ENCODE results near the gene PRDX2.
A peak's percentile ranks its signal among the peaks of the same experiment; 100 is the strongest.

Gene PRDX2

GRCh38 chr19:12773571-12773970, 28.0 kb downstream of the PRDX2 start:
- Histone ChIP-seq H3K4me2 (ENCODE audit: low read depth, low read length, poor library complexity, severe bottlenecking) (no peak overlapping the region), H4K20me1 (ENCODE audit: insufficient read depth, low read length, poor library complexity, severe bottlenecking) (no peaks in the 10 kb centered on the region), H3K4me3 (ENCODE audit: low read length, poor library complexity, severe bottlenecking) (no peak overlapping the region)

GRCh38 chr19:12772323-12772722, 29.3 kb downstream of the PRDX2 start:
- H3F3A ChIP-seq (ENCODE audit: low read depth), result no peaks in the 10 kb centered on the region
- H3K4me3 ChIP-seq (ENCODE audit: low read length, poor library complexity, severe bottlenecking), result no peak overlapping the region
- no peaks in the 10 kb centered on the region for H3K27me3 ChIP-seq (ENCODE audit: insufficient read depth, low read length, poor library complexity, severe bottlenecking)
- peaks cover 5% of the 10 kb centered on the region for H3K4me1 ChIP-seq (ENCODE audit: insufficient read depth, low read length, poor library complexity, severe bottlenecking)
- H3K36me3 ChIP-seq (ENCODE audit: insufficient read depth, low read length), result no peaks in the 10 kb centered on the region
- no peaks in the 10 kb centered on the region for H3K9me2 ChIP-seq (replicated peaks; ENCODE audit: low read depth, low read length)
- H3K79me2 ChIP-seq (ENCODE audit: insufficient read depth, low read length), result no peaks in the 10 kb centered on the region
- no peaks in the 10 kb centered on the region for H4K20me1 ChIP-seq (ENCODE audit: insufficient read depth, low read length, poor library complexity, severe bottlenecking)
- H3K9ac ChIP-seq (ENCODE audit: low read depth, low read length, poor library complexity, severe bottlenecking), result no peak overlapping the region
- no peak overlapping the region for H2AFZ ChIP-seq (ENCODE audit: low read length)
- H3K9me3 ChIP-seq (ENCODE audit: insufficient read depth, low read depth, low read length), result no peaks in the 10 kb centered on the region
- H3K4me2 ChIP-seq (ENCODE audit: low read depth, low read length, poor library complexity, severe bottlenecking), result no peak overlapping the region
- no peak for TF ChIP-seq EZH2phosphoT487 (IDR thresholded peaks at IDR 0.05; ENCODE audit: borderline replicate concordance)
- TF ChIP-seq, protein P1, sequence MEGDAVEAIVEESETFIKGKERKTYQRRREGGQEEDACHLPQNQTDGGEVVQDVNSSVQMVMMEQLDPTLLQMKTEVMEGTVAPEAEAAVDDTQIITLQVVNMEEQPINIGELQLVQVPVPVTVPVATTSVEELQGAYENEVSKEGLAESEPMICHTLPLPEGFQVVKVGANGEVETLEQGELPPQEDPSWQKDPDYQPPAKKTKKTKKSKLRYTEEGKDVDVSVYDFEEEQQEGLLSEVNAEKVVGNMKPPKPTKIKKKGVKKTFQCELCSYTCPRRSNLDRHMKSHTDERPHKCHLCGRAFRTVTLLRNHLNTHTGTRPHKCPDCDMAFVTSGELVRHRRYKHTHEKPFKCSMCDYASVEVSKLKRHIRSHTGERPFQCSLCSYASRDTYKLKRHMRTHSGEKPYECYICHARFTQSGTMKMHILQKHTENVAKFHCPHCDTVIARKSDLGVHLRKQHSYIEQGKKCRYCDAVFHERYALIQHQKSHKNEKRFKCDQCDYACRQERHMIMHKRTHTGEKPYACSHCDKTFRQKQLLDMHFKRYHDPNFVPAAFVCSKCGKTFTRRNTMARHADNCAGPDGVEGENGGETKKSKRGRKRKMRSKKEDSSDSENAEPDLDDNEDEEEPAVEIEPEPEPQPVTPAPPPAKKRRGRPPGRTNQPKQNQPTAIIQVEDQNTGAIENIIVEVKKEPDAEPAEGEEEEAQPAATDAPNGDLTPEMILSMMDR (conservative IDR thresholded peaks at IDR 0.05; ENCODE audit: low read length), result no peak

More at GRCh38 chr19:12773571-12773970, 28.0 kb downstream of the PRDX2 start:
- Histone ChIP-seq H3K4me1 (ENCODE audit: insufficient read depth, low read length, poor library complexity, severe bottlenecking) (peaks cover 16% of the 10 kb centered on the region), H3F3A (ENCODE audit: low read depth) (no peaks in the 10 kb centered on the region), H2AFZ (ENCODE audit: low read length) (no peak overlapping the region), H3K79me2 (ENCODE audit: insufficient read depth, low read length) (no peaks in the 10 kb centered on the region), H3K9ac (ENCODE audit: low read depth, low read length, poor library complexity, severe bottlenecking) (no peak overlapping the region), H3K9me2 (replicated peaks; ENCODE audit: low read depth, low read length) (no peaks in the 10 kb centered on the region), H3K36me3 (ENCODE audit: insufficient read depth, low read length) (no peaks in the 10 kb centered on the region), H3K9me3 (ENCODE audit: insufficient read depth, low read depth, low read length) (no peaks in the 10 kb centered on the region), H3K27me3 (ENCODE audit: insufficient read depth, low read length, poor library complexity, severe bottlenecking) (no peaks in the 10 kb centered on the region)
- TF ChIP-seq, protein P1 (conservative IDR thresholded peaks at IDR 0.05; ENCODE audit: low read length), result peak; percentile 56
- no peak for TF ChIP-seq EZH2phosphoT487 (IDR thresholded peaks at IDR 0.05; ENCODE audit: borderline replicate concordance)

DNA sequence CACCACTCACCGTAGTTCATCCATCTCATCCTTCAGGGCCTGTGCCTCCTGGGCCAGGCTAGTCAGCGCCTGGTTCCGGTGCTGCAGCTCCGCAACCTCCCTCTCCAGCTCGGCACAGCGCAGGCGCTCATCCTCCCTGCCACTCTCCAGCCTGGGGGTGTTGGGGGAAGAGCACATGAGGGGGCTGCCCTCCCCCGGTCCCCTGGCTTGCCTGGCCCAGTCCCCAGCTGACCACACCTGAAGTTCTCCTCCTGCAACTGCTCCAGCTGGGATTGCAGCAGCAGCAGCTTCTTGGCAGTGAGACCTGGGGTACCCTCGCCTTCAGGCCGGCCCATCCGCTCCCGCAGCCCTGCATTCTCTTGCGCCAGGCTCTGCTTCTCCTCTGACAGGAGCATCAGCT, 30.7 kb downstream of the PRDX2 start:
- H3K79me2 ChIP-seq (ENCODE audit: insufficient read depth, low read length), result no peaks in the 10 kb centered on the region
- H4K20me1 ChIP-seq (ENCODE audit: insufficient read depth, low read length, poor library complexity, severe bottlenecking), result no peaks in the 10 kb centered on the region
- no peaks in the 10 kb centered on the region for H3K9me3 ChIP-seq (ENCODE audit: insufficient read depth, low read depth, low read length)
- no peaks in the 10 kb centered on the region for H3K27me3 ChIP-seq (ENCODE audit: insufficient read depth, low read length, poor library complexity, severe bottlenecking)
- H3K4me1 ChIP-seq (ENCODE audit: insufficient read depth, low read length, poor library complexity, severe bottlenecking), result peaks cover 4% of the 10 kb centered on the region
- no peak overlapping the region for H3K4me2 ChIP-seq (ENCODE audit: low read depth, low read length, poor library complexity, severe bottlenecking)
- TF ChIP-seq EZH2phosphoT487 (IDR thresholded peaks at IDR 0.05; ENCODE audit: borderline replicate concordance), result no peak
- TF ChIP-seq, protein P1 (conservative IDR thresholded peaks at IDR 0.05; ENCODE audit: low read length), result no peak
- no peaks in the 10 kb centered on the region for H3K36me3 ChIP-seq (ENCODE audit: insufficient read depth, low read length)
- no peaks in the 10 kb centered on the region for H3F3A ChIP-seq (ENCODE audit: low read depth)
- no peak overlapping the region for H2AFZ ChIP-seq (ENCODE audit: low read length)
- no peak overlapping the region for H3K9ac ChIP-seq (ENCODE audit: low read depth, low read length, poor library complexity, severe bottlenecking)
- no peaks in the 10 kb centered on the region for H3K9me2 ChIP-seq (replicated peaks; ENCODE audit: low read depth, low read length)
- no peak overlapping the region for H3K4me3 ChIP-seq (ENCODE audit: low read length, poor library complexity, severe bottlenecking)
